GM13977 (cell line): ENCODE data around the gene RGMA.
A peak's percentile ranks its signal among the peaks of the same experiment; 100 is the strongest.

Experiments
- DNase-seq: peaks from one replicate; pipeline ENCODE4 v3.0.0; 2012; ENCODE audit warnings: low spot score
- CTCF ChIP-seq: IDR thresholded peaks from 2 replicates; pipeline ENCODE4 v1.5.1; 2012; ENCODE audit warnings: mild to moderate bottlenecking, control low read depth; ENCODE audit not compliant: insufficient read depth; ENCODE audit errors: extremely low read depth, missing control alignments
- in situ Hi-C: fragments of 300-500 bp; cut with MboI; formaldehyde crosslinking; loops from one replicate; pipeline ENCODE4 v1.12.0; 2022; ENCODE audit warnings: low sequenced_read_pairs, low pct_unique_long_range_greater_than_20kb, mixed read lengths, inconsistent platforms; ENCODE audit not compliant: unreplicated experiment

Gene RGMA

GRCh38 chr15:93058904-93059427 is 30.0 kb downstream of the RGMA start:
- no peak for DNase-seq
- TF ChIP-seq CTCF: no peak
- in situ Hi-C loops: no loop called here

GRCh38 chr15:93058128-93058527 is 30.9 kb downstream of the RGMA start:
- no peak for TF ChIP-seq CTCF
- in situ Hi-C loops: no loop called here
- DNase-seq: no peak

- DNase-seq: no peak
- TF ChIP-seq CTCF: no peak
- in situ Hi-C loops: no loop called here
These were observed 31.4 kb downstream of the RGMA start for GRCh38 chr15:93057618-93058017.

- TF ChIP-seq CTCF: no peak
- no peak for DNase-seq
- in situ Hi-C loops: no loop called here
These were observed 32.2 kb downstream of the RGMA start for GRCh38 chr15:93056836-93057235.

- in situ Hi-C loops: no loop called here
- DNase-seq: no peak
- TF ChIP-seq CTCF: no peak
These were observed 33.8 kb downstream of the RGMA start for GRCh38 chr15:93055211-93055610.

- DNase-seq: no peak
- in situ Hi-C loops: no loop called here
- peak; percentile 34 for TF ChIP-seq CTCF
These were observed 36.7 kb downstream of the RGMA start for GRCh38 chr15:93052090-93052879.
